K562 (cell line): ENCODE measurements around the gene PRDM16. TPM values are rescaled to one million over a fixed set of nuclear protein-coding genes. Genes with fewer than 3 reads are reported as not detected.

Source experiments
- ATAC-seq: fragments of 200-7000 bp; cut with Tn5 transposase; 3 replicates; pipeline ENCODE4 v1.9.1; 2020; ENCODE audit warnings: moderate library complexity
- BruUV-seq: library from RNA; stranded (reverse); fragments of 400-500 nt; replicated peaks from 2 replicates; lab custom pipeline; 2021; lab: Mats Ljungman, UMichigan
- CTCF ChIA-PET: fragments of 300-600 bp; formaldehyde crosslinking; extraction: SDS; loops from one replicate; lab custom pipeline; 2021; ENCODE audit warnings: low intra/inter-chr PET ratio; lab: Yijun Ruan, JAX
- POLR2A ChIA-PET: fragments of 300-600, 350-650 bp; sonication (Branson Sonifier 250); formaldehyde crosslinking; extraction: SDS; loops from one replicate; lab custom pipeline; 2021; ENCODE audit warnings: antibody characterized with exemption, inconsistent platforms; lab: Yijun Ruan, JAX
- DNase-seq, 4 experiments: peaks; one replicate each; pipeline versions ENCODE4 v3.0.0 to v3.0.0-alpha.2; 2011 to 2018; ENCODE audit warnings: low spot score in 3 of 4, mixed read lengths in 3 of 4; ENCODE audit errors: extremely low read depth in 1 of 4
- FAIRE-seq: peaks from 2 replicates; lab custom pipeline; 2011; peaks lifted over from hg19 to GRCh38; lab: Jason Lieb, UNC
- H2AFZ ChIP-seq: 2 replicates; pipeline ENCODE4 v1.6.0; 2011; ENCODE audit warnings: low read depth, low read length, control low read depth, inconsistent platforms
- H3K27ac ChIP-seq: fragments of 200-600 bp; 3 replicates; pipeline ENCODE4 v1.8.0; 2011; ENCODE audit warnings: low read depth, mild to moderate bottlenecking, control low read depth, inconsistent platforms, low read length, moderate library complexity, mixed read lengths; ENCODE audit errors: extremely low read depth
- H3K27me3 ChIP-seq, 2 experiments: fragments of 300-600 bp in 1 of 2; 2 replicates in 1 of 2; 3 replicates in 1 of 2; pipeline versions ENCODE4 v1.6.0 to v1.8.0; 2011; ENCODE audit warnings: inconsistent platforms in 2 of 2, low read length in 2 of 2, mild to moderate bottlenecking in 1 of 2, mixed read lengths in 1 of 2, moderate library complexity in 1 of 2; ENCODE audit not compliant: control insufficient read depth in 2 of 2, insufficient read depth in 2 of 2
- H3K36me3 ChIP-seq: fragments of 300-600 bp; 3 replicates; pipeline ENCODE4 v1.8.0; 2011; ENCODE audit warnings: mild to moderate bottlenecking, low read length, inconsistent platforms; ENCODE audit not compliant: control insufficient read depth, insufficient read depth
- H3K4me1 ChIP-seq, 2 experiments: fragments of 200-600 bp in 1 of 2; replicated peaks in 1 of 2; 2 replicates in 1 of 2; 3 replicates in 1 of 2; pipeline versions ENCODE4 v1.5.1 to v1.8.0; 2011; ENCODE audit warnings: inconsistent platforms in 2 of 2, low read length in 2 of 2, mild to moderate bottlenecking in 1 of 2, mixed read lengths in 1 of 2, moderate library complexity in 1 of 2; ENCODE audit not compliant: control insufficient read depth in 2 of 2, insufficient read depth in 2 of 2
- H3K4me2 ChIP-seq: 2 replicates; pipeline ENCODE4 v1.6.1; 2011; ENCODE audit warnings: low read length, control low read depth, inconsistent platforms, mixed read lengths; ENCODE audit not compliant: insufficient read depth
- H3K4me3 ChIP-seq: fragments of 200-600 bp; sonication (generic), shearing (Covaris generic); 2 replicates; pipeline ENCODE4 v1.5.1; 2016; ENCODE audit warnings: control low read depth, inconsistent platforms
- H3K79me2 ChIP-seq: fragments of 200-600 bp; 3 replicates; pipeline ENCODE4 v1.8.0; 2011; ENCODE audit warnings: low read length, inconsistent platforms; ENCODE audit not compliant: control insufficient read depth, insufficient read depth
- H3K9ac ChIP-seq, 2 experiments: 2 replicates each; pipeline versions ENCODE4 v1.6.0 to v1.6.1; 2011; ENCODE audit warnings: low read depth in 2 of 2, low read length in 2 of 2, control low read depth in 1 of 2, inconsistent platforms in 1 of 2, mild to moderate bottlenecking in 1 of 2, mixed read lengths in 1 of 2; ENCODE audit not compliant: insufficient read depth in 1 of 2
- H3K9me1 ChIP-seq: one replicate; pipeline ENCODE4 v1.6.0; 2011; ENCODE audit warnings: inconsistent platforms, mild to moderate bottlenecking, low read length, moderate library complexity; ENCODE audit not compliant: control insufficient read depth, insufficient read depth
- H3K9me3 ChIP-seq: replicated peaks from 2 replicates; pipeline ENCODE4 v1.5.1; 2011; ENCODE audit warnings: low read depth, low read length, inconsistent platforms; ENCODE audit not compliant: control insufficient read depth, insufficient read depth
- H4K20me1 ChIP-seq: replicated peaks from 2 replicates; pipeline ENCODE4 v1.6.1; 2011; ENCODE audit warnings: low read length, inconsistent platforms, mixed read lengths; ENCODE audit not compliant: control insufficient read depth, insufficient read depth
- CHD2 ChIP-seq: IDR thresholded peaks from 2 replicates; pipeline ENCODE4 v1.6.1; 2011; ENCODE audit warnings: low read depth, low read length
- FOSL1 ChIP-seq: fragments of 200-800 bp; sonication (Bioruptor generic); conservative IDR thresholded peaks from 2 replicates; pipeline ENCODE4 v1.6.1; 2016; ENCODE audit warnings: missing genetic modification characterization, missing compliant biosample characterization
- FOXA3 ChIP-seq, 2 experiments: fragments of 450-650 bp in 1 of 2; sonication (generic) in 1 of 2; formaldehyde crosslinking; IDR thresholded peaks in 1 of 2; conservative IDR thresholded peaks in 1 of 2; 2 replicates each; pipeline versions ENCODE4 v1.4.0 to v1.8.0; 2020 to 2022; ENCODE audit warnings: mild to moderate bottlenecking in 2 of 2, missing genetic modification reagents in 1 of 2
- GTF2B ChIP-seq: IDR thresholded peaks from 2 replicates; pipeline ENCODE4 v1.6.1; 2011; ENCODE audit not compliant: insufficient read length; ENCODE audit errors: extremely low read depth
- MAFK ChIP-seq: IDR thresholded peaks from 2 replicates; pipeline ENCODE4 v1.6.1; 2011; ENCODE audit warnings: low read length, improper control_type of control experiment
- MECOM ChIP-seq: fragments of 250-450 bp; sonication (Bioruptor Pico); IDR thresholded peaks from 2 replicates; pipeline ENCODE4 v1.8.0; 2022; ENCODE audit warnings: inconsistent platforms
- NFE2L1 ChIP-seq: fragments of 450-650 bp; IDR thresholded peaks from 2 replicates; pipeline ENCODE4 v1.6.1; 2016; ENCODE audit warnings: missing genetic modification characterization, low read depth, mild to moderate bottlenecking, missing compliant biosample characterization, moderate library complexity, borderline replicate concordance
- ZEB2 ChIP-seq: fragments of 450-650 bp; IDR thresholded peaks from 2 replicates; pipeline ENCODE4 v1.6.1; 2016
- ZKSCAN3 ChIP-seq: fragments of 250-450 bp; sonication (Bioruptor Pico); IDR thresholded peaks from 2 replicates; pipeline ENCODE4 v1.4.0; 2020
- ZNF695 ChIP-seq: fragments of 450-650 bp; formaldehyde crosslinking; IDR thresholded peaks from 2 replicates; pipeline ENCODE4 v1.4.0; 2020; ENCODE audit warnings: mild to moderate bottlenecking, moderate library complexity
- ZNF778 ChIP-seq: fragments of 450-650 bp; formaldehyde crosslinking; IDR thresholded peaks from 2 replicates; pipeline ENCODE4 v1.4.0; 2020; ENCODE audit warnings: mild to moderate bottlenecking, moderate library complexity
- WGBS: fragments of 100-300 bp; shearing (Covaris generic); methylation state at CpG from one replicate; pipeline ENCODE4 v1.1.6; 2016; ENCODE audit warnings: low coverage, mixed read lengths; ENCODE audit not compliant: insufficient coverage; ENCODE audit errors: missing lambda C conversion rate; 5-methylcytosine and 5-hydroxymethylcytosine counted together
- in situ Hi-C: fragments of 300-500 bp; cut with MboI; formaldehyde crosslinking; loops from 4 replicates; pipeline ENCODE4 v1.15.0; 2018; ENCODE audit warnings: inconsistent platforms, mixed read lengths
- intact Hi-C: fragments of 100-400 bp; cut with micrococcal nuclease; formaldehyde crosslinking; loops from 2 replicates; pipeline ENCODE4 v1.14.2; 2022
- polyA plus RNA-seq, 8 experiments: library from polyadenylated mRNA; depleted of rRNA in 4 of 8; stranded (reverse) in 5 of 8; unstranded in 3 of 8; fragments of >200 nt; fragmentation: Nextera tagmentation in 2 of 8; fragmentation: Illumina TruSeq in 1 of 8; extraction: Ambion mirVana in 2 of 8; extraction: Trizol in 1 of 8; gene quantifications; 2 replicates each; pipeline versions ENCODE4 v1.2.1 to v1.2.3, GENCODE V29; 2011 to 2014; ENCODE audit warnings: inconsistent platforms in 1 of 8, missing spikeins in 1 of 8
- total RNA-seq, 7 experiments: library from RNA; depleted of rRNA in 6 of 7; stranded (reverse); fragments of >200 nt in 6 of 7; fragmentation: Illumina TruSeq in 2 of 7; extraction: Trizol in 2 of 7; gene quantifications; 2 replicates each; pipeline versions ENCODE4 v1.2.1 to v1.2.3, GENCODE V29; 2011 to 2021; ENCODE audit warnings: low replicate concordance in 1 of 7

Gene PRDM16
- total and polyA plus RNA-seq, 9 of the 15 experiments (the other 6 are each of a cell fraction or from before 2014, with no cell fraction given) = 0.10 to 0.27 TPM; not detected in 7

DNA sequence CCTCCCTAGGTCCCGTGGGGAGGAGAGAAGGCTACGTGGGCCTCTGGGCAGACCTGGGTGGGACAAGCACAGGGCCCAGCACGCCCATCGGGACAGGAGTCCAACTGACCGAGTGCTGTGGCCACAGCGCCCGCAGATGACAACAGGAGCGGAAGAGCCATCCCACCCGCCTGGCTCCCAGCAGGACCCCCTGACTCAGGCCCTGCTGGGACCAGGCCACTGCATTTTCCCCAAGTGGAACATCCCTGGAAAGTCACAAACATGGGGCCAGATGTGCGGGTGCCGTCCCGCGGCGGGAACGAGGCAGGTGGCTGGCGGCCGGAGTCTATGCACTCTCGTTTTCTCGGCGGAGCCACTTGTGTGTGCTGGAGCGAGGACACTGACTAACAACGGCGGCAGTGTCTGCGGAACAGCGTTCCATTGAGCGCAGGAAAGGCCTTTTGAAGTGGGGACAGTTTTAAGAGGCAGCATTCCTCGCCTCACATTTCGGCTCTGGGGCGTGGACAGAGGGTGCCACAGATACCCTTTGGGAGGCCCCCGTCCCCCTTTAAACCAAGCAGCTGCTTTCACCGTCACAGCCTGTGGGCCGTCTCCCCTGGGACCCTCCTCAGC lies 291.7 kb downstream of the PRDM16 start:
- Histone ChIP-seq H2AFZ (no peak overlapping the region), H3K79me2 (no peaks in the 10 kb centered on the region), H3K36me3 (no peaks in the 10 kb centered on the region), H3K4me1 (peaks cover 0 to 10% of the 10 kb centered on the region in 2 experiments; a peak in 2 of 5 replicates), H3K27ac (no peak overlapping the region), H3K27me3 (peaks cover 79 to 100% of the 10 kb centered on the region in 2 experiments), H3K4me3 (no peak overlapping the region), H3K9me1 (no peaks in the 10 kb centered on the region), H4K20me1 (peaks cover 17% of the 10 kb centered on the region), H3K9ac (no peak overlapping the region), H3K4me2 (no peak overlapping the region), H3K9me3 (no peaks in the 10 kb centered on the region)
- POLR2A ChIA-PET = interaction anchor here (0.9 kb wide), 1 partner anchor 483 kb away, joined by 3 read pairs; no protein-coding TSS in a partner anchor
- no peak for DNase-seq
- no TSS peak for BruUV-seq
- in situ Hi-C loops (no loop called here), intact Hi-C loops (no loop called here)
- no peak for FAIRE-seq
- ATAC-seq = no peak
- WGBS = 2% methylated on average over 32 of the region's 32 CpGs
- CTCF ChIA-PET = no interaction called here
- TF ChIP-seq ZEB2 = no peak
- no peak for TF ChIP-seq MECOM (CRISPR knock-in tag)
- no peak for TF ChIP-seq NFE2L1 (tag)
- no peak for TF ChIP-seq ZNF695 (CRISPR knock-in tag)
- no peak for TF ChIP-seq ZKSCAN3 (CRISPR knock-in tag)
- TF ChIP-seq FOXA3 (CRISPR knock-in tag; conservative IDR thresholded peaks at IDR 0.05 in 1 of 2, IDR thresholded peaks at IDR 0.05 in 1 of 2) = no peak
- TF ChIP-seq GTF2B = no peak
- no peak for TF ChIP-seq CHD2
- no peak for TF ChIP-seq FOSL1 (tag)
- TF ChIP-seq MAFK = no peak
- no peak for TF ChIP-seq ZNF778 (CRISPR knock-in tag)
